Testis (tissue), 3 donors: ENCODE results near the gene VGLL4. TPM values are rescaled to one million over a fixed set of nuclear protein-coding genes. Genes with fewer than 3 reads are reported as not detected.
A peak's percentile ranks its signal among the peaks of the same experiment; 100 is the strongest.

Experiments
- DNase-seq: peaks from one replicate; pipeline ENCODE4 v3.0.0-alpha.2; 2019
- H3K27ac ChIP-seq, 2 donors: fragments of 200-600 bp; sonication (generic); one replicate each; pipeline ENCODE4 v1.5.1; 2019
- H3K27me3 ChIP-seq: fragments of 200-600 bp; sonication (generic); one replicate; pipeline ENCODE4 v1.5.1; 2019
- H3K36me3 ChIP-seq: fragments of 200-600 bp; sonication (generic); one replicate; pipeline ENCODE4 v1.5.1; 2017; ENCODE audit warnings: low read depth; ENCODE audit errors: missing control alignments
- H3K4me1 ChIP-seq: fragments of 200-600 bp; sonication (generic); one replicate; pipeline ENCODE4 v1.5.1; 2019
- H3K4me3 ChIP-seq, 2 donors: fragments of 200-600 bp; sonication (generic); one replicate each; pipeline ENCODE4 v1.5.1; 2017 to 2019
- H3K9me3 ChIP-seq: fragments of 200-600 bp; sonication (generic); one replicate; pipeline ENCODE4 v1.5.1; 2017
- CTCF ChIP-seq, 3 experiments: fragments of 450-650 bp in 2 of 3; fragments of 200-600 bp in 1 of 3; sonication (generic) in 1 of 3; IDR thresholded peaks; one replicate each; pipeline ENCODE4 v1.5.1; 2016 to 2019; ENCODE audit warnings: antibody characterized with exemption in 3 of 3, mild to moderate bottlenecking in 2 of 3, moderate library complexity in 1 of 3
- POLR2A ChIP-seq: fragments of 450-650 bp; IDR thresholded peaks from one replicate; pipeline ENCODE4 v1.6.1; 2017; ENCODE audit warnings: antibody characterized with exemption, mild to moderate bottlenecking, moderate library complexity
- WGBS, 2 donors: methylation state at CpG; one replicate each; pipeline ENCODE4 v1.1.5; 2018; 5-methylcytosine and 5-hydroxymethylcytosine counted together
- intact Hi-C: fragments of 100-400 bp; cut with DNase I; formaldehyde crosslinking; loops from one replicate; pipeline ENCODE4 v1.15.1; 2023; ENCODE audit warnings: low total_unique reads
- polyA plus RNA-seq: library from polyadenylated mRNA; stranded (reverse); fragments of 350-450 nt; fragmentation: Illumina TruSeq; extraction: RNeasy Lipid Tissue Mini Kit (QIAGEN cat#74804); gene quantifications from one replicate; pipeline ENCODE4 v1.2.3, GENCODE V29; 2014; ENCODE audit warnings: low read depth, low replicate concordance; ENCODE audit not compliant: insufficient read depth
- total RNA-seq, 2 donors: library from RNA; depleted of rRNA; stranded (reverse); fragments of >200 nt; gene quantifications; one replicate each; pipeline ENCODE4 v1.2.3, GENCODE V29; 2016

Gene VGLL4
- total and polyA plus RNA-seq, 3 donors from 2014 or later = 72.9 to 209 (median 169) TPM

GRCh38 chr3:11642431-11643191 is 1.1 kb downstream of the VGLL4 start:
- peaks cover 41% of the 10 kb centered on the region for H3K4me1 ChIP-seq
- no peaks in the 10 kb centered on the region for H3K9me3 ChIP-seq
- WGBS, 2 donors = 0 to 1% methylated on average over 24 to 44 of the region's 44 CpGs
- H3K27ac ChIP-seq = peak overlapping the region; percentile 81 to 95
- intact Hi-C loops = loop anchor here (5.0 kb wide), 1 partner anchor 55 kb away; no protein-coding TSS in a partner anchor
- no peaks in the 10 kb centered on the region for H3K27me3 ChIP-seq
- H3K4me3 ChIP-seq = peak overlapping the region; percentile 59 to 86
- TF ChIP-seq CTCF (IDR thresholded peaks at IDR 0.05) (no peak), POLR2A (no peak)
- peak; percentile 77 for DNase-seq
- no peaks in the 10 kb centered on the region for H3K36me3 ChIP-seq

- DNase-seq = peak; percentile 60
- TF ChIP-seq CTCF (IDR thresholded peaks at IDR 0.05) (no peak), POLR2A (no peak)
- Histone ChIP-seq H3K36me3 (no peaks in the 10 kb centered on the region), H3K9me3 (no peaks in the 10 kb centered on the region), H3K4me1 (peaks cover 47% of the 10 kb centered on the region), H3K4me3 (peak overlapping the region; percentile 59 to 86), H3K27me3 (no peaks in the 10 kb centered on the region), H3K27ac (peak overlapping the region; percentile 81 to 95)
- 0 to 1% methylated on average over 13 of the region's 13 CpGs for WGBS, 2 donors
- intact Hi-C loops = loop anchor here (5.0 kb wide), 1 partner anchor 55 kb away; no protein-coding TSS in a partner anchor
Measured at GRCh38 chr3:11641683-11642430, 1.9 kb downstream of the VGLL4 start.

- DNase-seq = no peak
- Histone ChIP-seq H3K36me3 (no peaks in the 10 kb centered on the region), H3K27me3 (no peaks in the 10 kb centered on the region), H3K4me1 (peaks cover 52% of the 10 kb centered on the region), H3K27ac (peak overlapping the region; percentile 81 to 95), H3K4me3 (peak overlapping the region; percentile 59 to 86), H3K9me3 (no peaks in the 10 kb centered on the region)
- intact Hi-C loops = loop anchor here (5.0 kb wide), 1 partner anchor 54 kb away; no protein-coding TSS in a partner anchor
- no peak for TF ChIP-seq CTCF (IDR thresholded peaks at IDR 0.05)
- TF ChIP-seq POLR2A = no peak
- WGBS, 2 donors = 6 to 11% methylated on average over 2 of the region's 2 CpGs
Measured at GRCh38 chr3:11641316-11641682, 2.4 kb downstream of the VGLL4 start.

- DNase-seq = no peak
- no peaks in the 10 kb centered on the region for H3K9me3 ChIP-seq
- no peaks in the 10 kb centered on the region for H3K27me3 ChIP-seq
- no peak overlapping the region for H3K4me3 ChIP-seq
- 67 to 78% methylated on average over 9 of the region's 9 CpGs for WGBS, 2 donors
- intact Hi-C loops = loop anchor here (5.0 kb wide), 1 partner anchor 53 kb away; no protein-coding TSS in a partner anchor
- TF ChIP-seq POLR2A = no peak
- no peak for TF ChIP-seq CTCF (IDR thresholded peaks at IDR 0.05)
- H3K4me1 ChIP-seq = peaks cover 64% of the 10 kb centered on the region
- no peaks in the 10 kb centered on the region for H3K36me3 ChIP-seq
- peak overlapping the region; percentile 81 to 95 for H3K27ac ChIP-seq
Measured at GRCh38 chr3:11640009-11640673, 3.6 kb downstream of the VGLL4 start.
